H1 (cell line): Measurements from ENCODE around the gene MVK. TPM values are rescaled to one million over a fixed set of nuclear protein-coding genes. Genes with fewer than 3 reads are reported as not detected.

ENCODE experiments used
- CTBP2 ChIP-seq: IDR thresholded peaks from 2 replicates; pipeline ENCODE4 v1.7.0; 2011; ENCODE audit warnings: borderline replicate concordance, mild to moderate bottlenecking, moderate library complexity, mixed read lengths, low read length; ENCODE audit not compliant: insufficient read depth, insufficient read length
- SP1 ChIP-seq: IDR thresholded peaks from 2 replicates; pipeline ENCODE4 v1.6.1; 2011; ENCODE audit warnings: low read depth, low read length
- TBP ChIP-seq: IDR thresholded peaks from 2 replicates; pipeline ENCODE4 v1.6.1; 2011; ENCODE audit warnings: low read depth, low read length, improper control_type of control experiment
- polyA plus RNA-seq, 7 experiments: library from polyadenylated mRNA; depleted of rRNA in 3 of 7; stranded (reverse) in 5 of 7; unstranded in 2 of 7; fragments of >200 nt in 5 of 7; fragments of 200-250 nt in 2 of 7; gene quantifications; 1 replicate in 5 of 7; 2 replicates in 1 of 7; 4 replicates in 1 of 7; pipeline versions ENCODE4 v1.2.1 to v1.2.3, GENCODE V29; 2011 to 2013; ENCODE audit warnings: missing spikeins in 2 of 7, mixed read lengths in 2 of 7
- total RNA-seq: library from RNA; stranded (reverse); fragmentation: NEBNext Ultra II Directional; extraction: Animal tissue kit (Norgen Biotek cat#: 25700); gene quantifications from 2 replicates; pipeline ENCODE4 v1.2.1, GENCODE V29; 2021

Gene MVK
- total and polyA plus RNA-seq, 2 of the 8 experiments (the other 6 are each of a cell fraction or from before 2014, with no cell fraction given), result 15.7 to 20.9 TPM

DNA sequence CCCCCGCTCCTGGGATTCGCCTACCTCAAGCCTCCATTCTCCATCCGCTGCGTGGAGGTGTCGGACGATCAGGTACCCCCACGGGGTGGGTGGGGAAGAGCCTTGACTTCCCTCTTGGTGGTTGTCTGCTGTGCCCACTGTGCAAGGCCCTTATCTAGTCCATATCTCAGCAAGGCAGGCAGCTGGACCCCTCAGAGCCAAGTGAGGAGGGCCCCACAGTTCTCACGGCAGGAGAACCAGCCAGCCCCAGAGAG is 40.2 kb upstream of the MVK start (continued):
- TF ChIP-seq CTBP2 (no peak), SP1 (no peak), TBP (no peak)
